Lower leg skin (tissue), 3 donors: ENCODE measurements around the gene AP2S1.

ENCODE experiments used
- POLR2A ChIP-seq, 2 donors: fragments of 450-650 bp; IDR thresholded peaks; one replicate each; pipeline ENCODE4 v1.6.1; 2016 to 2017; ENCODE audit warnings: antibody characterized with exemption in 2 of 2, mild to moderate bottlenecking in 1 of 2, moderate library complexity in 1 of 2
- TF ChIP-seq, protein P1 (sequence below), 3 donors: fragments of 450-650 bp; IDR thresholded peaks; one replicate each; pipeline ENCODE4 v1.5.1; 2016; ENCODE audit warnings: antibody characterized with exemption in 3 of 3, mild to moderate bottlenecking in 3 of 3, moderate library complexity in 2 of 3

DNA sequence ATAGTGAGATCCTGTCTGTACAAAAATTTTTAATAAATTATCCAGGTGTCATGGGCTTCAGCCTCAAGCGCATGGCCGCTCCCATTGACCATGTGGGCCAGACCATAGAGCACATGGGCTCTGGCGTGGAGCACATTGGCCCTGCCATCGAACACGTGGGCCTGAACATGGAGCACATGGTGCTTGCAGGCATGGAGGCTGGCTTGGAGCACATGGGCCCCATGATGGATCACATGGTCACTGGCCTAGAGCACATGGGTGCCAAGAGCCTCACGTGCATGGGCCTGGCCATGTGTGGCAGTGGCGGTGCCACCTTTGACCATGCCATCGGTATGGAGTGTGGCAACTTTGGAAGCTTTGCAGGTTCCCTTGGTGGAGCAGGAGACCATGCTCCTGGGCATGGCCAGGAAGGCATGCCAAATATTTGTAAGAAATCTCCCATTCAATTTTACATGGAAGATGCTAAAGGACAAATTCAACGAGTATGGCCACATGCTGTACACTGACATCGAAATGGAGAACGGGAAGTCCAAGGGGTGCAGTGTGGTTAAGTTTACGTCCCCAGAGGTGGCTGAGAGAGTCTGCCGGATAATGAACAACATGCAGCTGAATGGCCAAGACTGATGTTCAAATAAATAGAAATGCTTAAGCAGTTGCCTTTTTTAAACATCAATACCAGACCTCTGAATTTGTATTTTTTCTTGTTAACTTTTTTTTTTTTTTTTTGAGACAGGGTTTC, 40.9 kb downstream of the AP2S1 start:
- no peak for TF ChIP-seq POLR2A (IDR thresholded peaks at IDR 0.05)
- TF ChIP-seq, protein P1, sequence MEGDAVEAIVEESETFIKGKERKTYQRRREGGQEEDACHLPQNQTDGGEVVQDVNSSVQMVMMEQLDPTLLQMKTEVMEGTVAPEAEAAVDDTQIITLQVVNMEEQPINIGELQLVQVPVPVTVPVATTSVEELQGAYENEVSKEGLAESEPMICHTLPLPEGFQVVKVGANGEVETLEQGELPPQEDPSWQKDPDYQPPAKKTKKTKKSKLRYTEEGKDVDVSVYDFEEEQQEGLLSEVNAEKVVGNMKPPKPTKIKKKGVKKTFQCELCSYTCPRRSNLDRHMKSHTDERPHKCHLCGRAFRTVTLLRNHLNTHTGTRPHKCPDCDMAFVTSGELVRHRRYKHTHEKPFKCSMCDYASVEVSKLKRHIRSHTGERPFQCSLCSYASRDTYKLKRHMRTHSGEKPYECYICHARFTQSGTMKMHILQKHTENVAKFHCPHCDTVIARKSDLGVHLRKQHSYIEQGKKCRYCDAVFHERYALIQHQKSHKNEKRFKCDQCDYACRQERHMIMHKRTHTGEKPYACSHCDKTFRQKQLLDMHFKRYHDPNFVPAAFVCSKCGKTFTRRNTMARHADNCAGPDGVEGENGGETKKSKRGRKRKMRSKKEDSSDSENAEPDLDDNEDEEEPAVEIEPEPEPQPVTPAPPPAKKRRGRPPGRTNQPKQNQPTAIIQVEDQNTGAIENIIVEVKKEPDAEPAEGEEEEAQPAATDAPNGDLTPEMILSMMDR (IDR thresholded peaks at IDR 0.05): no peak
